C4-2B (cell line): ENCODE measurements around the gene CDHR5.

Source experiments
- ZFX ChIP-seq: fragments of 450-650 bp; IDR thresholded peaks from 2 replicates; pipeline ENCODE4 v1.6.1; 2017
- TF ChIP-seq, protein P1 (sequence below): fragments of 450-650 bp; conservative IDR thresholded peaks from 2 replicates; pipeline ENCODE4 v1.5.1; 2017; ENCODE audit warnings: mild to moderate bottlenecking

DNA sequence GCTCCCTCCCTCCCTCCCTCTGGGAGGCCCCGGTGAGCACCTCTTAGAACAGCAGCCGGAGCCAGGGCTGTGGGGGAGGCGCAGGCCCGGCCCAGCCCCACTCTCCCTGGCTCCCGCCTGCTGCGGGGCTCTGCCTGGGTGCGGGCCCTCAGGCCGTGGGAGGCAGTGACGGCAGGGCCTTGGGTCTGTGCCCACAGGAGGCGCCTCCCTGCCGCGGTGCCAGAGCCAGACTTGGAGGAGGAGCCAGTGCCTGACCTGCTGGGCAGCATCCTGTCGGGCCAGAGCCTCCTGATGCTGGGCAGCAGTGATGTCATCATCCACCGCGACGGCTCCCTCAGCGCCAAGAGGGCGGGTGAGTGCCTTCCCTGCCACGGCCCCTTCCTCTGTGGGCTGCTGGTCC lies 18.5 kb downstream of the CDHR5 start:
- TF ChIP-seq, protein P1, sequence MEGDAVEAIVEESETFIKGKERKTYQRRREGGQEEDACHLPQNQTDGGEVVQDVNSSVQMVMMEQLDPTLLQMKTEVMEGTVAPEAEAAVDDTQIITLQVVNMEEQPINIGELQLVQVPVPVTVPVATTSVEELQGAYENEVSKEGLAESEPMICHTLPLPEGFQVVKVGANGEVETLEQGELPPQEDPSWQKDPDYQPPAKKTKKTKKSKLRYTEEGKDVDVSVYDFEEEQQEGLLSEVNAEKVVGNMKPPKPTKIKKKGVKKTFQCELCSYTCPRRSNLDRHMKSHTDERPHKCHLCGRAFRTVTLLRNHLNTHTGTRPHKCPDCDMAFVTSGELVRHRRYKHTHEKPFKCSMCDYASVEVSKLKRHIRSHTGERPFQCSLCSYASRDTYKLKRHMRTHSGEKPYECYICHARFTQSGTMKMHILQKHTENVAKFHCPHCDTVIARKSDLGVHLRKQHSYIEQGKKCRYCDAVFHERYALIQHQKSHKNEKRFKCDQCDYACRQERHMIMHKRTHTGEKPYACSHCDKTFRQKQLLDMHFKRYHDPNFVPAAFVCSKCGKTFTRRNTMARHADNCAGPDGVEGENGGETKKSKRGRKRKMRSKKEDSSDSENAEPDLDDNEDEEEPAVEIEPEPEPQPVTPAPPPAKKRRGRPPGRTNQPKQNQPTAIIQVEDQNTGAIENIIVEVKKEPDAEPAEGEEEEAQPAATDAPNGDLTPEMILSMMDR: no peak
- no peak for TF ChIP-seq ZFX
